Superior temporal gyrus (tissue), 1 donor: ENCODE results near the gene AJUBA.
A peak's percentile ranks its signal among the peaks of the same experiment; 100 is the strongest.
"Not testable (repeated sequence)": the region's sequence is repeated elsewhere in the genome, so short reads cannot be mapped to it uniquely, and the experiment has no call there.

Experiments
- DNase-seq: peaks from one replicate; pipeline ENCODE4 v3.0.0-alpha.2; 2016; ENCODE audit errors: extremely low spot score

Gene AJUBA

GRCh38 chr14:22982477-22983245 lies at the start of gene AJUBA:
Gene AJUBA (minus strand): TSS chr14:22982551. CDS start chr14:22982266, 285 bp downstream.
- DNase-seq, result peak; percentile 27

DNA sequence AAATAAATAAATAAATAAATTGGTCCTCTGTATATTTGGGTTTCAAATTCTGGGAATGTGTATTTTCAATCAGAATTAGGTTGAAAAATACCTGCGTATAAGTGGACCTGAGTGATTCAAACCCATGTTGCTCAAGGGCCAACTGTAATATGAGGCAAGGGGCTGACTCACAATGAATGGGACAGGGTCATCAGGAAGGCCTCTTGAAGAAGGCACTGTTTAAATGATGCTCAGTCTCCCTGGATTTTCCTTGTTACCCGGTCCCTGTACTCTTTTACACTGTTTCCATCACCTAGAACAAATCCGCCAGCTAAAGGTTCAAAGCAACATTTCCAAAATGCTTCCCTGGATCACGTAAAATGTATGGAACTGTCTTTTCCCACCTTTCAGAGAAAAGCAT lies 48.6 kb upstream of the AJUBA start:
- no peak for DNase-seq

DNA sequence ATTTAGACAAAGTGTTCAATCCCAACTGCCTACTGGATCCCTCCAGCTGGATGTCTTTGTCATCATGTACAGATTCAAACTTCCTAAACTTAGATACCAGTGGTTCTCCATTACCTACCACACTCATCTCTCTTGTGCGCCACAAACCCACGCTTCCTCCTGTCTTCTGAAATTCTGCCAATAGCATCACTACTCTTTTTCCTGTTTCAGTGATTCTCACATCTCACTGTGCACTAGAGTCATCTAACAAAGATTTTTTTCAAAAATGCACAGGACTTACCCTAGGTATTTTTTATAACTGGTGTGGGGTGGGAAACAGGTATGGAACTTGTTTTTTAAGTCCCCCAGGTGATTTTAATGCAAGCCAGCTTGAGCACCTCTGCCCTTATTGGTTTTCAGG lies 46.4 kb upstream of the AJUBA start:
- DNase-seq, result no peak

DNA sequence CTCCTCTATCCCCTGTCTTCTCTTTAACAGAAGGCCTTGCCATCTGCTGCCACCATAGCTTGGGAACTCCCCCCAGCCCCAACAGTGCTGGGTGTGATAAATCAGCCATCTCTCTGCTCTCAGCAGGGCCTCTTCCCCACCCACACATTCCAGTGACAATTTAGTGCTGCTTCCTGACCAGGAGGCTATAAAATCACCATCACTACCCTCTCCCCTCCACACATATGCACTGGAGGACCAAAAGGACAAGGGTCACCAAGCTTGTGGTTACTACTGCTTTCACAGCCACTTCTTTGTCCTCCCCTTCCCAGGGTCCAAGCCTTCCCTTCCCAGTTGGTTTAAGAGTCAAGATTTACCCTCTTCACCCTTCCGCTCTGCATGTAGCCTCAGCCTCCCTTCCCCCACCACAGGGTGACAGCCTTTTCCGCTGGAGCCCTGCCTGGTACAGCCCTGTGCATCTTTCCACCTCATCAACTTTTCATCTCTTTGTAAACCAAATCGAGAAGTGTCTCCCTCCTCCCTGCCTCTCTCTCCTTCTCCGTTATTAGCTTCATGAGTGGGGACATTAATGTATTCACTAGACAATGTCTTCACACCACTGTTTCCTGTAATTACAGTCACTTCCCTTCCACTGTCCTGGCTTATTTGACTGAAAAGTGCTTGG lies 42.9 kb upstream of the AJUBA start:
- DNase-seq, result no peak

GRCh38 chr14:23024612-23025075 lies 42.3 kb upstream of the AJUBA start:
- DNase-seq, result no peak

DNA sequence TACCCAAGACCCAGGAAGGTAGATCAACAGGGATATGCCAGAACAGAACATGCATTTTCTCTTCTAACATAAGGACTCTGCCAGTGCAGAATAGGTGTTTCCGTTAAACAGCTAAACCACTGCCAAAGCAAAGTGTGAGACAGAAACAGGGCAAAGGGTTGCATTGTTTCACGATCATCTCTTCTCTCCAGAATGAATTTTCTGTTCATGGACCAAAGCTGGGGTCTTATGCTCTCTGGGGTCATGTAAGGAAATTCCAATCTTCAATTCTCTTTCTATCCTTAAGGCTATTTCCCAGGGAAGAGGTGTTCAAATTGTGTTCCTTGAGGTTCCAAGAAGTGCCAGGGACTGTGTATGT lies 41.4 kb upstream of the AJUBA start:
- no peak for DNase-seq

DNA sequence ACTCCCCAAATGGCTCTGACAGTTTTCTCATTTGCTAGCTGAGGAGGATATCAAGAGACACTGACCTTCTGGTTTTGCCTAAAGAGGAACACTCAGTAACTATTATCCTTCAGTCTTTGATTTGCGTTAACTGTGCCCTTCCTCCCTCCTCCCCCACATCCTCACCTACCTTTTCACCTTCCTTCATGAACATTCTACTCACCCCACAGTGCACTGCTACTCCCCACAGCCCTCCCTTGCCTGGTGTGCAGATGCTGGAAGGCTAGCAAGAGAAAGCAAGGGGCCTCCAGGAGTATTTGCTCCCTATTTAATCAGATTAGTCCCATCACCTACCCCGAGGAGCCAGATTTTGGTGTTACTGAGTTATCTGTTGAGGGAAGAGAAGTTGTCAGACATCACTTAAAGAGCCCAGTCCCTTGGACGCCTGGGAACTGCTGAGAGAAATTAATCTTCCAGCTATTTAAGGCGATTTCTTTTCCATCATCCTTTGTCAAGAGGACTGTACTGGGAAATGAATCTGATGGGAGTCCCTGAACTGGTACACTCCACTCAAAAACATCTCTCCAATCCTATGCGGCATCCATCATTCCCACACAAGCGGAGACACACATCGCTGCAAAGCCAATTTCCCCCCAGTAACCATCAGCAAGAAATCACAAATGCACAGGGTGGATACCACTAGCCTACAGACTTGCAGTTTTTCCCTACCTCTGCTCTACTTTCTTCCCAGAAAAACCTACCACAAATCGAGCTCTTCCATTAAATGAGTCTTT lies 40.9 kb upstream of the AJUBA start:
- no peak for DNase-seq

GRCh38 chr14:23021889-23022442 lies 39.6 kb upstream of the AJUBA start:
- DNase-seq, result no peak

- no peak for DNase-seq
These were observed 39.1 kb upstream of the AJUBA start for GRCh38 chr14:23021434-23021833.

DNA sequence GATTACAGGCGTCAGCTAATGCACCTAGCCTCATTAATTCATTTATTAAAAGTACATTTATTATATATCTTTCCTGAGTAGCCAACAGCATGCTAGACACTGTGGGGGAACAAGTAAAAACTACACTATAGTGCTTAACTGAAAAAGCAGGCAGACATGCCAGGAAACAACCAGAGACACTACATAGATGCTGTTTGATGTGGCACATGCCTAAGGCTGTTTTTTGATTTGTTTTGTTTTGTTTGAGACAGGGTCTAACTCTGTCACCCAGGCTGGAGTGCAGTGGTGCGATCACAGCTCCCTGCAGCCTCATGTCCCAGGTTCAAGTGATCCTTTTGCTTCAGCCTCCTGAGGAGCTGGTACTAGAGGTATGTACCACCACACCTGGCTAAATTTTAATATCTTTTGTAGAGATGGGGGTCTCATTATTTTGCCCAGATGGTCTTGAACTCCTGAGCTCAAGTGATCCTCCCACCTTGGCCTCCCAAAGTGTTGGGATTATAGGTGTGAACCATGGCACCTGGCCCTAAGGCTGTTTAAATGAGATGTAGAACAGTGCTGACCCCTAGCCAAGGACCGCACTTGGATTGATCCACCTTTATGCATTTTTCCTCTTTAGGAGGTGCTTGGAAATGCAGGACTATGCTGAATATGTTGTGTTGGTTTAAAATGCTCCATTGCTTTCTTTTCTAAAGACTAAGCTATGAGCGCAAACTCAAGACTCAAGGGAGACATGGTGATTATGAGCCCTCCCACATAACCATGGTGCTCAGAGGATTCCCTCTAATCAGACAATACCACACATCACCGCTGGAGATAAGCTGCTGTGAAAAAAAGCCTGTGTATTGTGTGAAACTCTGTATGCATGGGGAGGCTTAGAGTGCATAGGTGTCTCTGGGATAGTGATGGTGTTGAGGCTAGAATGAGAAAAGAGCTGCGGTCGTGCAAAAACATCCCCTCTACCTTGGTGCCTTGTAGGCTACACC lies 38.1 kb upstream of the AJUBA start:
- no peak for DNase-seq

GRCh38 chr14:23018107-23018506 lies 35.8 kb upstream of the AJUBA start:
- no peak for DNase-seq

DNA sequence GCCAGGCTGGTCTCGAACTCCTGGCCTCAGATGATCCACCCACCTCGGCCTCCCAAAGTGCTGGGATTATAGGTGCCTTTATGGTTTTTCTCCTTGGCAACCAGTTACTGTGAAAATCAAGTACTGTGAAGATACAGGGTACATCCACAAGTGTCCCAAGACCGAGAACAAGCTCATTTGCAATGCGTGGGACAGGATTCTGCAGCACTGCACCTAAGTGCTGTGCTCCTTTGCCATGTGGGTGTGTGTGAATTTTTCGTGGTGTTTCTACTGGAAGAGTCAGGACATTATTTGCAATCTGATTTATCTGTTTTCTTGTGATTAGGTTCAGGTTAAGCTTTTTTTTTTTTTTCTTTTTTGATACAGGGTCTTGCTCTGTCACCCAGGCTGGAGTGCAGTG lies 34.7 kb upstream of the AJUBA start:
- no peak for DNase-seq

- no peak for DNase-seq
These were observed 33.3 kb upstream of the AJUBA start for GRCh38 chr14:23015618-23016017.

- not testable (repeated sequence) for DNase-seq
These were observed 31.4 kb upstream of the AJUBA start for GRCh38 chr14:23013749-23014054.

GRCh38 chr14:23013054-23013748 lies 30.9 kb upstream of the AJUBA start:
- DNase-seq, result no peak

DNA sequence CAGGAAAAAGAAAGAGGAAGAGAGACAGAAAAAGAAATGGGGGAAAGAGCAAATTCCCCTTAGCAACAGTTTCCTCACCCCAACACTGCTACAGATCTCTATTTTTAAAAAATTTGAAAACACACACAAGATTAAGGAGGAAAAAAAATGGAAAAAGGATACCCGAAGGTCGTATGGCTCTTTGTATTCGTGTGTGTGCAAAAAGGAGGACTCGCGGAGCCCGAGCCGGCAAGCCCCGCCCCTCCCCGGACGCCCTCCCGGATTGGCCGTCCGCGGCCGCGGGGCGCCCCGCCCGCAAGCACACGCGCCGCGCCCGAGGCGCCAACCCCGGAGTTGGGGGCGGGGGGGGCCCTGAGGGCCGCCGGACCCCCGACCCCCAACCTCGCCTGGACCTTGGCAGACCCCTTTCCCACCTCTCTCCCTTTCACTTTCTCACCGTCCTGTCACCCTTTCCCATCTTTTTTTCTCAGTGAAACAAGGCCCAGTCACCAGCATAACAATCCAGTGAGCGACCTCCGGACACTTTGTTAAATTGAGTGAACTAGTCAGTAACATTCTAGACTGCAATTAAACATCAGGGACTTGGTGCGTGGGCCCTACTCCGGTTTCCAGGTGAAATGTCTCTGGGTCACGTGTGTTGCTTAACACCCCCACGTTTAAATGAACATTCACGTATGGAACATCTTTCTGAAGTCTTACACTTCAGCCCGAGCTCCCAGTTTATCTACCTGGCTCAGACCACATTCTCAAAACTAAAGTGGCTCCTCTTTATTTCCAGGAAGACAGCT lies 27.8 kb upstream of the AJUBA start, which contains the start of gene C14orf93:
Gene C14orf93, minus strand, starts transcription at position 205 of the 788 bp plus-strand sequence. CDS start 11,120 bp downstream, outside the sequence.
- DNase-seq, result peak; percentile 71

GRCh38 chr14:23009483-23009938 lies 27.2 kb upstream of the AJUBA start:
- DNase-seq, result no peak

DNA sequence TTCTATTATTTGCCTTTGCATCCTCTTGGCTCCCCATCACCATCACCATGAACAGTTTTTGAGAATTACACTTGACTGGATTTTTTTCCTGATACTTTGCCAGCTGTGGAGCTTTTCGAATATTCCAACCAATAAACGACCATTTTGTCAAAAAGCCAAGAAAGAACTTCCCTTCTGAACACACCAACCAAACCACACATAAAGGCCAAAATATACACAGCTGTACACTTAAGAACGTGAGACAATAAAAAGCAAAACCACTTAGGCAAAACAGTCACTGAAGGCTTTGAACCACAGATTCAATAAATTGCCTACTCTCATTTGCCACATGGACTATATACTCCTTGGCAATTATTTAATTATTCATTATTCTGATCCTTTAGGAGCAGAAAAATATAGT lies 26.5 kb upstream of the AJUBA start:
- DNase-seq, result no peak
